MCF 10A (cell line): ENCODE measurements around the gene ZNF783. TPM values are rescaled to one million over a fixed set of nuclear protein-coding genes. Genes with fewer than 3 reads are reported as not detected.

Experiments used
- BruUV-seq: library from RNA; stranded (reverse); fragments of 400-500 nt; replicated peaks from 2 replicates; lab custom pipeline; 2021; lab: Mats Ljungman, UMichigan
- CTCF ChIA-PET: fragments of 300-600 bp; sonication (Branson Sonifier 250); formaldehyde crosslinking; extraction: SDS; loops from one replicate; lab custom pipeline; 2021; ENCODE audit warnings: antibody characterized with exemption, inconsistent platforms; lab: Yijun Ruan, JAX
- POLR2A ChIA-PET: fragments of 300-600, 350-650 bp; sonication (Branson Sonifier 250); formaldehyde crosslinking; extraction: SDS; loops from one replicate; lab custom pipeline; 2020; ENCODE audit warnings: antibody characterized with exemption, inconsistent platforms; lab: Yijun Ruan, JAX
- DNase-seq: peaks from one replicate; pipeline ENCODE4 v3.0.0-alpha.2; 2018; ENCODE audit not compliant: unreplicated experiment
- H3K27ac Mint-ChIP-seq: one replicate; pipeline ENCODE4 v1.8.0; 2022; ENCODE audit warnings: mild to moderate bottlenecking, low read depth, mixed read lengths; ENCODE audit not compliant: unreplicated experiment
- H3K27me3 Mint-ChIP-seq: one replicate; pipeline ENCODE4 v1.8.0; 2022; ENCODE audit warnings: mixed read lengths; ENCODE audit not compliant: insufficient read depth, unreplicated experiment
- H3K36me3 Mint-ChIP-seq: one replicate; pipeline ENCODE4 v1.8.0; 2022; ENCODE audit warnings: mild to moderate bottlenecking, moderate library complexity, mixed read lengths; ENCODE audit not compliant: insufficient read depth, unreplicated experiment
- H3K4me1 Mint-ChIP-seq: one replicate; pipeline ENCODE4 v1.8.0; 2022; ENCODE audit warnings: mixed read lengths; ENCODE audit not compliant: insufficient read depth, unreplicated experiment
- H3K4me3 Mint-ChIP-seq: one replicate; pipeline ENCODE4 v1.8.0; 2022; ENCODE audit warnings: mild to moderate bottlenecking, moderate library complexity, mixed read lengths; ENCODE audit not compliant: unreplicated experiment
- H3K9me3 Mint-ChIP-seq: one replicate; pipeline ENCODE4 v1.8.0; 2022; ENCODE audit warnings: mixed read lengths; ENCODE audit not compliant: unreplicated experiment
- intact Hi-C: fragments of 100-400 bp; cut with micrococcal nuclease; formaldehyde crosslinking; loops from 2 replicates; pipeline ENCODE4 v1.14.1; 2022
- total RNA-seq: library from RNA; stranded (reverse); gene quantifications from 2 replicates; pipeline ENCODE4 v1.2.3, GENCODE V29; 2022
- TF ChIP-seq, protein P1 (sequence below): fragments of 200-600 bp; IDR thresholded peaks from one replicate; pipeline ENCODE4 v1.8.0; 2022; ENCODE audit warnings: antibody characterized with exemption, mild to moderate bottlenecking; ENCODE audit not compliant: unreplicated experiment

ZNF783 gene
- total RNA-seq, 1 experiment from 2014 or later = 39.5 TPM

DNA sequence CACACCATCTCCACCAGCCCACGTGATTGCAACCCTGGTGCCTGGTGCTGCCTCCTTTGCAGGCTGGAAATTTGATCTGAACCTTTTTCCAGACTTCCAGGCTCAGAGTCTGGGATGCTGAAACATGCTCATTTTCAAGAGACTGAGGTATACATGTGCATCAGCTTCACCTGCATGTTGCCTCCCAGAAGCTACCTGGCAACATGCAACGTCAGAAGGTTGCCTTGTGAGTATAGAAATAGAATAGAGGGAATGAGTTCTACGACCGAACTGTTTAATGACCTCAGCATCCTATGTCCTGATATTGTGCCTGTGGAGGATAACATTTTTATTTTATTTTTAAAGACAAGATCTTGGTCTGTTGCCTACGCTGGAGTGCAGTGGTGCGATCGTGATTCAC, 24.5 kb upstream of the ZNF783 start:
- TF ChIP-seq, protein P1, sequence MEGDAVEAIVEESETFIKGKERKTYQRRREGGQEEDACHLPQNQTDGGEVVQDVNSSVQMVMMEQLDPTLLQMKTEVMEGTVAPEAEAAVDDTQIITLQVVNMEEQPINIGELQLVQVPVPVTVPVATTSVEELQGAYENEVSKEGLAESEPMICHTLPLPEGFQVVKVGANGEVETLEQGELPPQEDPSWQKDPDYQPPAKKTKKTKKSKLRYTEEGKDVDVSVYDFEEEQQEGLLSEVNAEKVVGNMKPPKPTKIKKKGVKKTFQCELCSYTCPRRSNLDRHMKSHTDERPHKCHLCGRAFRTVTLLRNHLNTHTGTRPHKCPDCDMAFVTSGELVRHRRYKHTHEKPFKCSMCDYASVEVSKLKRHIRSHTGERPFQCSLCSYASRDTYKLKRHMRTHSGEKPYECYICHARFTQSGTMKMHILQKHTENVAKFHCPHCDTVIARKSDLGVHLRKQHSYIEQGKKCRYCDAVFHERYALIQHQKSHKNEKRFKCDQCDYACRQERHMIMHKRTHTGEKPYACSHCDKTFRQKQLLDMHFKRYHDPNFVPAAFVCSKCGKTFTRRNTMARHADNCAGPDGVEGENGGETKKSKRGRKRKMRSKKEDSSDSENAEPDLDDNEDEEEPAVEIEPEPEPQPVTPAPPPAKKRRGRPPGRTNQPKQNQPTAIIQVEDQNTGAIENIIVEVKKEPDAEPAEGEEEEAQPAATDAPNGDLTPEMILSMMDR = no peak
- no peak overlapping the region for H3K27ac Mint-ChIP-seq
- BruUV-seq = no TSS peak
- intact Hi-C loops = no loop called here
- DNase-seq = no peak
- peaks cover 7% of the 10 kb centered on the region for H3K36me3 Mint-ChIP-seq
- ChIA-PET CTCF (interaction anchor here (0.6 kb wide), 1 partner anchor 163 kb away, joined by 3 read pairs; no protein-coding TSS in a partner anchor), POLR2A (interaction anchor here (0.6 to 1.1 kb wide), 2 partner anchors 23 to 42 kb away, joined by 3 to 4 read pairs; partner anchors contain the start of gene ZNF282)
- no peak overlapping the region for H3K4me3 Mint-ChIP-seq
- H3K4me1 Mint-ChIP-seq = peaks cover 30% of the 10 kb centered on the region
- no peaks in the 10 kb centered on the region for H3K27me3 Mint-ChIP-seq
- peaks cover 2% of the 10 kb centered on the region for H3K9me3 Mint-ChIP-seq

DNA sequence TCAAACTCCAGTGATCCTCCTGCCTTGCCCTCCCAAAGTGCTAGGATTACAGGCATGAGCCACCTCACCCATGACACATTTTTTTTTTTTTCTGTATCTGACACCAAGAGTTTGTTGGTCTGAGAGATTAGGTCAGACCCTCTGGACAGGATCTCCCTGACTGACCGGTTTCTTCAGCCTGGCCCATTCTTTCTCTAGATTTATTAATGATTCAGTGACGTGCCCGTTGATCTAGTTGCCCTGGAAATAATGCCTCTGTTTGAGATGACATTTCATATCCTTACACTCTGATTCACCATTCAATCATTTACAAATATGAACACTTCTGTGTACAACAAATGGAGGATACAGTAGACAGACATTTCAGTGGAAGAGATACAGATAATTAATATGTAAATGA, 23.9 kb upstream of the ZNF783 start:
- Mint-ChIP-seq H3K36me3 (peaks cover 3% of the 10 kb centered on the region), H3K27me3 (no peaks in the 10 kb centered on the region), H3K4me1 (peaks cover 24% of the 10 kb centered on the region), H3K4me3 (peak overlapping the region; percentile 11), H3K9me3 (peaks cover 7% of the 10 kb centered on the region), H3K27ac (no peak overlapping the region)
- no peak for DNase-seq
- TF ChIP-seq, protein P1 = no peak
- no TSS peak for BruUV-seq
- intact Hi-C loops = loop anchor here (2.0 kb wide), 1 partner anchor 43 kb away; the partner anchor contains the start of gene ZNF282
- POLR2A ChIA-PET = interaction anchor here (0.6 kb wide), 1 partner anchor 23 kb away, joined by 3 read pairs; no protein-coding TSS in a partner anchor
- CTCF ChIA-PET = interaction anchor here (0.6 to 0.8 kb wide), 4 partner anchors 43 to 163 kb away, joined by 3 to 7 read pairs (median 4); partner anchors contain the start of gene ZNF282

DNA sequence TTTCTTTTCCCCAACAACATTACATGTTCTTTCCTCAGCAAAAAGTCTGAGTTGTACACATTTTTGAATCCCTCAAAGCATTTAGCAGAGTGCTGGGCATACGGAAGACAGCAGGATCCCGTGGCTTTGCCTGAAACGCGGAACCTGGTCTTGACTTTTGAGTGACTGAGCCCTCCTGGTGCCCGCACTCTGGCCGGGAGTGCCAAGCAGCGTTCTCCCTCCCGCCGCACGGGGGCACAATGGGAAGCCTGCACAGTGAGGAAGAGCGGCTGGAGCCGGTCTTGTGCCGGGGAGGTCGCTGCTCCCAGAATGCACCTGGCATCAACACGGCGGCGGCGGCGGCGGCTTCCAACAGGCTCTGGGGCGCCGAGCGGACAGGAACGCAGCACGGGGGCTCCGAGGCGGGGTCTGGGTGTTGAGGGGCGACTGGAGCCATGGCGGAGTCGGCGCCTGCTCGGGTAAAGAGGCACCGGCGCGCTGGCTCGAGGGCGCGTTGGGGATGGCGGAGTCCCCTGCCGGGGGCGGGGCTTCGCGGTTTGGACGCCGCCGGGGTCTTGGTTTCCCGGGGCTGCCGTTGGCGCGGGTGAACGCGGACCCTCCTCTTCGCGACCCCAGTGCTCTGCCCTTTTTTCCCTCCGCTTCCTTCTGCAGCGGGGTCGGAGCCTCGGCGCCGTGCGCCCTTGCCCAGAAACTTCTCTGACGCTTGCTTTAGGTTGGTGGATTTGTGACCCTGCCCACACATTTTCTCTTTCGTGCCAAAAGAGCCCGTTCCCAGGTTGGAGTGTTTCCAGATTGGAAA, 22.5 kb upstream of the ZNF783 start, which contains the start of gene ZNF212:
TSS of gene ZNF212 (plus strand) at position 307 of the 799 bp plus-strand sequence. CDS start at position 435, 128 bp downstream.
- intact Hi-C loops = loop anchor here (2.0 kb wide), 1 partner anchor 45 kb away; the partner anchor contains the start of gene ZNF282
- H3K4me3 Mint-ChIP-seq = peak within 1 kb of the TSS; percentile 81
- no peaks in the 10 kb centered on the region for H3K27me3 Mint-ChIP-seq
- ChIA-PET POLR2A (interaction anchor here (1.1 to 2.1 kb wide), 5 partner anchors 10 to 43 kb away, joined by 3 to 10 read pairs (median 5); partner anchors contain the start of genes ZNF282 and ZNF783), CTCF (interaction anchor here (0.7 to 1.8 kb wide), 6 partner anchors 9 to 73 kb away, joined by 3 to 5 read pairs (median 3); partner anchors contain the start of genes ZNF282 and ZNF783)
- BruUV-seq = no TSS peak
- H3K27ac Mint-ChIP-seq = peak within 1 kb of the TSS; percentile 83
- no peaks in the 10 kb centered on the region for H3K36me3 Mint-ChIP-seq
- H3K9me3 Mint-ChIP-seq = peaks cover 8% of the 10 kb centered on the region
- H3K4me1 Mint-ChIP-seq = peaks cover 17% of the 10 kb centered on the region
- TF ChIP-seq, protein P1 = peak; percentile 73
- peak; percentile 92 for DNase-seq

DNA sequence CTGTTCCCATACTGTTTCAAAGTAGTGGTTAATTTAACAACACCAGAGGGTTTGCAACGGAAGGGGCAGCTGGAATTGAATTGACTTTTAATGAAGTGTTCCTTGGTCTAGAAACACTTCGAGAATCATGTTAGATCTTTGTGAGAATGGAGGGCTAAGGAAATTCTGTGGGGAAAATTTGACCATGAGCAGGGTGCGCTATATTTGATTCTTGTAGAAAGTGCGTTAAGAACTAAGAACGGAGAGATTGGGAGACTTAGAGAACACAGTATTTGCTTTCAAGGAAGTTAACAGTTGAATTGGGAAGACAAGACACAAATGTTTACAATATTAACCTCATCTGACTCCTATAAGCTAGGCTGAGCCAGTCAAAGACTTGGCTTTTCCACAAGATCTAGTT, 21.4 kb upstream of the ZNF783 start:
- no peaks in the 10 kb centered on the region for H3K27me3 Mint-ChIP-seq
- no peaks in the 10 kb centered on the region for H3K36me3 Mint-ChIP-seq
- TF ChIP-seq, protein P1 = no peak
- TSS peak; percentile 64 for BruUV-seq
- intact Hi-C loops = no loop called here
- ChIA-PET POLR2A (interaction anchor here (1.1 to 2.1 kb wide), 6 partner anchors 9 to 45 kb away, joined by 3 to 10 read pairs (median 4); partner anchors contain the start of gene ZNF282), CTCF (interaction anchor here (0.7 to 1.8 kb wide), 10 partner anchors 8 to 260 kb away, joined by 3 to 5 read pairs (median 3); partner anchors contain the start of genes ZNF282 and ZNF783)
- peak overlapping the region; percentile 81 for H3K4me3 Mint-ChIP-seq
- H3K27ac Mint-ChIP-seq = peak overlapping the region; percentile 83
- DNase-seq = no peak
- H3K4me1 Mint-ChIP-seq = peaks cover 17% of the 10 kb centered on the region
- H3K9me3 Mint-ChIP-seq = peaks cover 8% of the 10 kb centered on the region
